Loucy (cell line): Measurements from ENCODE around the gene KIAA1549.

Source experiments
- H2AFZ ChIP-seq: fragments of 200-600 bp; sonication (generic); 2 replicates; pipeline ENCODE4 v1.6.0; 2016; ENCODE audit warnings: antibody characterized with exemption, mild to moderate bottlenecking, low read length, moderate library complexity
- H3F3A ChIP-seq: fragments of 200-600 bp; 2 replicates; pipeline ENCODE4 v1.6.0; 2016; ENCODE audit warnings: antibody characterized with exemption, low read depth, mild to moderate bottlenecking
- H3K27me3 ChIP-seq: fragments of 200-600 bp; sonication (generic); 2 replicates; pipeline ENCODE4 v1.6.1; 2014; ENCODE audit warnings: low read length, mild to moderate bottlenecking; ENCODE audit not compliant: insufficient read depth, poor library complexity, severe bottlenecking
- H3K36me3 ChIP-seq: fragments of 200-600 bp; sonication (generic); 2 replicates; pipeline ENCODE4 v1.6.1; 2016; ENCODE audit warnings: low read length; ENCODE audit not compliant: insufficient read depth
- H3K4me1 ChIP-seq: fragments of 200-600 bp; sonication (generic); 2 replicates; pipeline ENCODE4 v1.5.1; 2014; ENCODE audit warnings: low read length, mild to moderate bottlenecking; ENCODE audit not compliant: insufficient read depth, poor library complexity, severe bottlenecking
- H3K4me2 ChIP-seq: fragments of 200-600 bp; sonication (generic); 2 replicates; pipeline ENCODE4 v1.6.0; 2014; ENCODE audit warnings: antibody characterized with exemption, low read length, low read depth, mild to moderate bottlenecking; ENCODE audit not compliant: poor library complexity, severe bottlenecking
- H3K4me3 ChIP-seq: fragments of 200-600 bp; sonication (generic); 2 replicates; pipeline ENCODE4 v1.5.1; 2014; ENCODE audit warnings: low read length, mild to moderate bottlenecking, mixed read lengths; ENCODE audit not compliant: poor library complexity, severe bottlenecking
- H3K79me2 ChIP-seq: fragments of 200-600 bp; sonication (generic); 2 replicates; pipeline ENCODE4 v1.6.1; 2014; ENCODE audit warnings: low read length; ENCODE audit not compliant: insufficient read depth
- H3K9ac ChIP-seq: fragments of 200-600 bp; sonication (generic); 2 replicates; pipeline ENCODE4 v1.6.0; 2014; ENCODE audit warnings: mild to moderate bottlenecking, low read depth, low read length, moderate library complexity; ENCODE audit not compliant: poor library complexity, severe bottlenecking
- H3K9me2 ChIP-seq: fragments of 200-600 bp; sonication (generic); replicated peaks from 2 replicates; pipeline ENCODE4 v1.6.1; 2016; ENCODE audit warnings: low read depth, low read length, mixed read lengths
- H3K9me3 ChIP-seq: fragments of 200-600 bp; sonication (generic); 2 replicates; pipeline ENCODE4 v1.6.1; 2014; ENCODE audit warnings: mild to moderate bottlenecking, antibody characterized with exemption, low read length, low read depth; ENCODE audit not compliant: insufficient read depth
- H4K20me1 ChIP-seq: fragments of 200-600 bp; sonication (generic); 2 replicates; pipeline ENCODE4 v1.6.0; 2014; ENCODE audit warnings: antibody characterized with exemption, low read length, mild to moderate bottlenecking; ENCODE audit not compliant: insufficient read depth, poor library complexity, severe bottlenecking
- CTCF ChIP-seq: fragments of 200-600 bp; sonication (generic); conservative IDR thresholded peaks from 2 replicates; pipeline ENCODE4 v1.5.1; 2014; ENCODE audit warnings: mild to moderate bottlenecking, antibody characterized with exemption, low read length
- EZH2phosphoT487 ChIP-seq: fragments of 200-600 bp; IDR thresholded peaks from 2 replicates; pipeline ENCODE4 v1.6.1; 2018; ENCODE audit warnings: antibody characterized with exemption, mild to moderate bottlenecking, moderate library complexity, borderline replicate concordance

KIAA1549 gene

GRCh38 chr7:138857728-138858127 is 123.5 kb downstream of the KIAA1549 start:
- no peak overlapping the region for H2AFZ ChIP-seq
- H3K9me2 ChIP-seq, result no peaks in the 10 kb centered on the region
- no peaks in the 10 kb centered on the region; the same call in 1 of the 2 replicates for H3K9me3 ChIP-seq
- no peak overlapping the region for H3K9ac ChIP-seq
- H3K27me3 ChIP-seq, result no peaks in the 10 kb centered on the region
- H3F3A ChIP-seq, result no peaks in the 10 kb centered on the region
- H3K36me3 ChIP-seq, result peaks cover 20% of the 10 kb centered on the region
- TF ChIP-seq CTCF (no peak), EZH2phosphoT487 (no peak)
- H3K79me2 ChIP-seq, result no peaks in the 10 kb centered on the region
- H3K4me3 ChIP-seq, result no peak overlapping the region
- H3K4me2 ChIP-seq, result no peak overlapping the region
- H3K4me1 ChIP-seq, result no peaks in the 10 kb centered on the region
- no peaks in the 10 kb centered on the region for H4K20me1 ChIP-seq

- H4K20me1 ChIP-seq, result no peaks in the 10 kb centered on the region
- no peak overlapping the region for H2AFZ ChIP-seq
- no peaks in the 10 kb centered on the region for H3F3A ChIP-seq
- no peak overlapping the region for H3K4me3 ChIP-seq
- no peaks in the 10 kb centered on the region; the same call in 1 of the 2 replicates for H3K9me3 ChIP-seq
- peaks cover 42% of the 10 kb centered on the region for H3K36me3 ChIP-seq
- H3K9ac ChIP-seq, result no peak overlapping the region
- H3K4me2 ChIP-seq, result no peak overlapping the region
- TF ChIP-seq EZH2phosphoT487 (no peak), CTCF (no peak)
- no peaks in the 10 kb centered on the region for H3K27me3 ChIP-seq
- no peaks in the 10 kb centered on the region for H3K4me1 ChIP-seq
- no peaks in the 10 kb centered on the region for H3K9me2 ChIP-seq
- H3K79me2 ChIP-seq, result no peaks in the 10 kb centered on the region
Measured at GRCh38 chr7:138854115-138854645, 127.0 kb downstream of the KIAA1549 start.

- Histone ChIP-seq H3K27me3 (no peaks in the 10 kb centered on the region), H3K4me1 (no peaks in the 10 kb centered on the region), H3K79me2 (no peaks in the 10 kb centered on the region), H3K4me2 (no peak overlapping the region), H4K20me1 (no peaks in the 10 kb centered on the region), H3K9me3 (no peaks in the 10 kb centered on the region; the same call in 1 of the 2 replicates), H3F3A (no peaks in the 10 kb centered on the region), H3K9me2 (no peaks in the 10 kb centered on the region), H3K36me3 (peaks cover 43% of the 10 kb centered on the region), H3K9ac (no peak overlapping the region), H3K4me3 (no peak overlapping the region), H2AFZ (no peak overlapping the region)
- no peak for TF ChIP-seq CTCF
- no peak for TF ChIP-seq EZH2phosphoT487
Measured at GRCh38 chr7:138853448-138853847, 127.7 kb downstream of the KIAA1549 start.
